HCT116 (cell line): ENCODE results near the gene BBS9. TPM values are rescaled to one million over a fixed set of nuclear protein-coding genes. Genes with fewer than 3 reads are reported as not detected.

ENCODE experiments used
- ATAC-seq: fragments of 200-7000 bp; cut with Tn5 transposase; 2 replicates; pipeline ENCODE4 v1.9.1; 2020; ENCODE audit warnings: mild to moderate bottlenecking, moderate library complexity
- BruUV-seq: library from RNA; stranded (reverse); fragments of 400-500 nt; replicated peaks from 2 replicates; lab custom pipeline; 2021; lab: Mats Ljungman, UMichigan
- CTCF ChIA-PET: fragments of 300-600 bp; sonication (Branson Sonifier 250); formaldehyde crosslinking; loops from one replicate; lab custom pipeline; 2021; ENCODE audit warnings: antibody characterized with exemption; lab: Charles Lee
- POLR2A ChIA-PET: fragments of 300-600, 350-600 bp; sonication (Branson Sonifier 250); formaldehyde crosslinking; loops from one replicate; lab custom pipeline; 2021; ENCODE audit warnings: antibody characterized with exemption; lab: Charles Lee
- RAD21 ChIA-PET, 2 experiments: fragments of 300-600 bp; sonication (Branson Sonifier 250); formaldehyde crosslinking; loops; one replicate each; lab custom pipeline; 2023; ENCODE audit warnings: low total read pairs in 2 of 2; ENCODE audit not compliant: uncharacterized antibody in 2 of 2, unreplicated experiment in 2 of 2, low non-redundant PET in 1 of 2; lab: Charles Lee
- DNase-seq: peaks from one replicate; pipeline ENCODE4 v3.0.0-alpha.2; 2010; ENCODE audit warnings: low read depth, low spot score
- H2AFZ ChIP-seq: fragments of 200-600 bp; shearing (Covaris generic), sonication (generic); 2 replicates; pipeline ENCODE4 v1.6.1; 2017; ENCODE audit warnings: low read depth, mixed run types, mixed read lengths, antibody characterized with exemption, low read length; ENCODE audit not compliant: poor library complexity, severe bottlenecking
- H3K27ac ChIP-seq: 2 replicates; pipeline ENCODE4 v1.5.1; 2012; ENCODE audit warnings: low read depth, low read length
- H3K27me3 ChIP-seq: fragments of 200-600 bp; sonication (generic); 2 replicates; pipeline ENCODE4 v1.6.1; 2016; ENCODE audit warnings: mixed run types, low read length, mixed read lengths; ENCODE audit not compliant: insufficient read depth
- H3K36me3 ChIP-seq, 2 experiments: fragments of 200-500 bp in 1 of 2; fragments of 200-600 bp in 1 of 2; sonication (Bioruptor generic) in 1 of 2; sonication (generic) in 1 of 2; 2 replicates each; pipeline versions ENCODE4 v1.5.1 to v1.6.1; 2014 to 2016; ENCODE audit warnings: low read length in 2 of 2, inconsistent platforms in 1 of 2, mixed read lengths in 1 of 2, mixed run types in 1 of 2; ENCODE audit not compliant: insufficient read depth in 2 of 2, control insufficient read depth in 1 of 2
- H3K4me1 ChIP-seq, 2 experiments: fragments of 200-600 bp in 1 of 2; sonication (generic) in 1 of 2; 2 replicates each; pipeline versions ENCODE4 v1.5.1 to v1.6.1; 2012 to 2017; ENCODE audit warnings: low read length in 2 of 2, inconsistent platforms in 1 of 2, mild to moderate bottlenecking in 1 of 2, mixed read lengths in 1 of 2, mixed run types in 1 of 2, moderate library complexity in 1 of 2; ENCODE audit not compliant: insufficient read depth in 2 of 2, control insufficient read depth in 1 of 2
- H3K4me2 ChIP-seq: fragments of 200-600 bp; sonication (generic); 2 replicates; pipeline ENCODE4 v1.6.1; 2017; ENCODE audit warnings: mixed run types, low read length, mixed read lengths
- H3K4me3 ChIP-seq, 2 experiments: fragments of 200-600 bp in 1 of 2; sonication (generic) in 1 of 2; replicated peaks in 1 of 2; 2 replicates each; pipeline ENCODE4 v1.5.1; 2011 to 2016; ENCODE audit warnings: low read length in 2 of 2, control low read depth in 1 of 2, low read depth in 1 of 2, mild to moderate bottlenecking in 1 of 2, mixed read lengths in 1 of 2, mixed run types in 1 of 2
- H3K79me2 ChIP-seq: fragments of 200-600 bp; sonication (generic); 2 replicates; pipeline ENCODE4 v1.6.1; 2017; ENCODE audit warnings: mild to moderate bottlenecking, mixed run types, low read length, moderate library complexity, mixed read lengths; ENCODE audit not compliant: insufficient read depth
- H3K9ac ChIP-seq: fragments of 200-600 bp; sonication (generic); 2 replicates; pipeline ENCODE4 v1.6.1; 2016; ENCODE audit warnings: low read length, mixed read lengths
- H3K9me2 ChIP-seq: fragments of 200-600 bp; sonication (generic), shearing (Covaris generic); 2 replicates; pipeline ENCODE4 v1.6.1; 2017; ENCODE audit warnings: mixed run types, mild to moderate bottlenecking, moderate library complexity; ENCODE audit not compliant: insufficient read depth
- H3K9me3 ChIP-seq, 2 experiments: fragments of 200-500 bp in 1 of 2; fragments of 200-600 bp in 1 of 2; sonication (Bioruptor generic) in 1 of 2; sonication (generic) in 1 of 2; 2 replicates each; pipeline ENCODE4 v1.6.1; 2014 to 2017; ENCODE audit warnings: low read length in 2 of 2, mixed read lengths in 2 of 2, inconsistent platforms in 1 of 2, low read depth in 1 of 2, mild to moderate bottlenecking in 1 of 2, mixed run types in 1 of 2, moderate library complexity in 1 of 2; ENCODE audit not compliant: control insufficient read depth in 1 of 2, insufficient read depth in 1 of 2
- H4K20me1 ChIP-seq: fragments of 200-600 bp; sonication (generic), shearing (Covaris generic); 2 replicates; pipeline ENCODE4 v1.6.1; 2017; ENCODE audit warnings: mixed run types, mild to moderate bottlenecking, moderate library complexity; ENCODE audit not compliant: insufficient read depth
- CBX3 ChIP-seq: IDR thresholded peaks from 2 replicates; pipeline ENCODE4 v1.6.1; 2012; ENCODE audit warnings: low read depth
- CEBPB ChIP-seq: IDR thresholded peaks from 2 replicates; pipeline ENCODE4 v1.6.1; 2012; ENCODE audit warnings: low read depth
- EGR1 ChIP-seq: IDR thresholded peaks from 2 replicates; pipeline ENCODE4 v1.6.1; 2012; ENCODE audit warnings: low read depth
- ELF1 ChIP-seq: IDR thresholded peaks from 2 replicates; pipeline ENCODE4 v1.6.1; 2012; ENCODE audit warnings: low read depth, borderline replicate concordance
- EZH2 ChIP-seq: fragments of 200-600 bp; sonication (generic); IDR thresholded peaks from 2 replicates; pipeline ENCODE4 v1.6.1; 2017; ENCODE audit warnings: antibody characterized with exemption, mixed run types
- EZH2phosphoT487 ChIP-seq: fragments of 200-600 bp; IDR thresholded peaks from 2 replicates; pipeline ENCODE4 v1.6.1; 2018; ENCODE audit warnings: antibody characterized with exemption, borderline replicate concordance
- FOSL1 ChIP-seq: IDR thresholded peaks from 2 replicates; pipeline ENCODE4 v1.6.1; 2012; ENCODE audit warnings: low read depth
- JUND ChIP-seq: IDR thresholded peaks from 2 replicates; pipeline ENCODE4 v1.6.1; 2012
- POLR2A ChIP-seq: IDR thresholded peaks from 2 replicates; pipeline ENCODE4 v1.7.0; 2011; ENCODE audit warnings: borderline replicate concordance; ENCODE audit not compliant: insufficient read depth, insufficient read length; ENCODE audit errors: extremely low read depth
- POLR2AphosphoS5 ChIP-seq: IDR thresholded peaks from 2 replicates; pipeline ENCODE4 v1.6.1; 2011; ENCODE audit warnings: mild to moderate bottlenecking, low read depth, low read length, moderate library complexity
- intact Hi-C: fragments of 100-400 bp; cut with micrococcal nuclease; formaldehyde crosslinking; loops from 2 replicates; pipeline ENCODE4 v1.10.0; 2022
- total RNA-seq: library from RNA; stranded (reverse); gene quantifications from one replicate; pipeline ENCODE4 v1.2.1, GENCODE V29; 2021; ENCODE audit not compliant: unreplicated experiment
- TF ChIP-seq, protein P1 (sequence below), 3 experiments: fragments of 200-600 bp in 1 of 3; sonication (generic) in 1 of 3; IDR thresholded peaks in 2 of 3; conservative IDR thresholded peaks in 1 of 3; 2 replicates each; pipeline ENCODE4 v1.5.1; 2012 to 2017; ENCODE audit warnings: low read depth in 2 of 3, low read length in 2 of 3, antibody characterized with exemption in 1 of 3, borderline replicate concordance in 1 of 3, control low read depth in 1 of 3, mild to moderate bottlenecking in 1 of 3, mixed read lengths in 1 of 3, mixed run types in 1 of 3, moderate library complexity in 1 of 3; ENCODE audit not compliant: insufficient read depth in 1 of 3

The BBS9 gene
- total RNA-seq, 1 experiment from 2014 or later, result 7.1 TPM

DNA sequence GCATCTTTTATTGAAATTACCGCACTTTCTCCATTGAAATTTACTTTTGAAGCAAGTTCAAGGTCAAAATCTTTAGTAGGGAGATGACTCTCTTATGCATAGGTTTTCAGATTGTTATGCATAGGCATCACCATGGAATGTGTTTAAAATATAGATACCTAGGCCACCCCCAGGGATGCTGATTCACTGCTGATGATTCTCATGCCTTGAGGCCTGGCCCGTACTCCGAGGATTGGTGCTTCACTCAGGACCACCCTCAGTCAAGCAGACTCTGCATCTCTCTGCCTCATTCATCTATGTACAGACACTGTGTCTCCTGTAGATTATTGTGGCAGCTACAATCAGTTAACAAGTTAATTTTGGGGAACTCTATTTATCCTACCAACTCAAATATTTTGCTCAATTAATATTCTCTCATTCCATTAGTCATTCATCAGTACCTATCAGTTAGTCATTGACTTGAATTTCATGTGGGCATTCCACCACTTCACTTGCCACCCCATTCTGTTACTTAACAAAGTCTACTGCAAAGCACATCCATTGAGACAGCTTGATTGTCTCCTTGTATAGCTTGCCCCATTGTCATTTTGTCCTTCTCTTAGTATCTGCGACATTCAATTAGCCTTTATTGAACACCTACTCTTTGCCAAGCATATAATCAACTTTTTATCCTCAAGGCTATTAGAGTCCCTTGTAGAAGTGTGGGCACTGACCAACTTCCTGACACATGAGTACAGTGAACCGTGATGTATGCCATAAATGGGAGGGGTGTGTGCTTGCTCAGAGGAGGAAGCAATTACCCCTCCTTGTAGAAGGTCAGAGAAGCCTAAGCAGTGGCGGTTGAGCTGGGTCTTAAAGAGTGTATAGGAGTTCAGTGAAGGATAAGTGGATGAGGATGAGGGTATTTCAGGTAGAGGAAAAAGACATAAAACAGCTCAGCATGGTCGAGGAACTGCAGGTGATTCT lies 520.4 kb downstream of the BBS9 start (continued):
- no peak for TF ChIP-seq EZH2
- no peak for TF ChIP-seq CBX3
- TF ChIP-seq JUND, result no peak
- no peak for TF ChIP-seq POLR2AphosphoS5
- no peak for TF ChIP-seq POLR2A
- TF ChIP-seq, protein P1, sequence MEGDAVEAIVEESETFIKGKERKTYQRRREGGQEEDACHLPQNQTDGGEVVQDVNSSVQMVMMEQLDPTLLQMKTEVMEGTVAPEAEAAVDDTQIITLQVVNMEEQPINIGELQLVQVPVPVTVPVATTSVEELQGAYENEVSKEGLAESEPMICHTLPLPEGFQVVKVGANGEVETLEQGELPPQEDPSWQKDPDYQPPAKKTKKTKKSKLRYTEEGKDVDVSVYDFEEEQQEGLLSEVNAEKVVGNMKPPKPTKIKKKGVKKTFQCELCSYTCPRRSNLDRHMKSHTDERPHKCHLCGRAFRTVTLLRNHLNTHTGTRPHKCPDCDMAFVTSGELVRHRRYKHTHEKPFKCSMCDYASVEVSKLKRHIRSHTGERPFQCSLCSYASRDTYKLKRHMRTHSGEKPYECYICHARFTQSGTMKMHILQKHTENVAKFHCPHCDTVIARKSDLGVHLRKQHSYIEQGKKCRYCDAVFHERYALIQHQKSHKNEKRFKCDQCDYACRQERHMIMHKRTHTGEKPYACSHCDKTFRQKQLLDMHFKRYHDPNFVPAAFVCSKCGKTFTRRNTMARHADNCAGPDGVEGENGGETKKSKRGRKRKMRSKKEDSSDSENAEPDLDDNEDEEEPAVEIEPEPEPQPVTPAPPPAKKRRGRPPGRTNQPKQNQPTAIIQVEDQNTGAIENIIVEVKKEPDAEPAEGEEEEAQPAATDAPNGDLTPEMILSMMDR (IDR thresholded peaks at IDR 0.05 in 2 of 3, conservative IDR thresholded peaks at IDR 0.05 in 1 of 3; ENCODE audit: borderline replicate concordance in 1 of 3, insufficient read depth in 1 of 3, low read depth in 2 of 3, low read length in 2 of 3), result no peak
- no peak for TF ChIP-seq EZH2phosphoT487
- TF ChIP-seq ELF1, result no peak
- TF ChIP-seq CEBPB, result no peak

DNA sequence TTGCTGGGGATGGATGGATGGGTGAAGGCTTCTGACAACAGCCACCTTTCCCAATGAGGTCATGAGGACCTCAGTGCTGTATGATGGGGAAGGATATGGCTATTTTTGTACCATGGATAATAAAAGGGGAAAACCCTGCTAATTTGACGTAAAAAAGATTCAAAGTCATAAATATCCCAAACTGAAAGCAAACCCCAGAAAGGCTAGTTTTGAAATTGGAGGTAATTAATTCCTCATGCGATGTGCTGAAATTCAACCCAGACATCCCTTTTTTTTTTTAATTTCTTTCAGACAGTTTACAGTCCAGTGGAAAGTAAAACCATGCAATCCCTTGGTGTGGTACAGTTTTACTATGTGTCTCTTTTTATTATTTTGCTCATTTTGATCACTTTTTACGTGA lies 521.5 kb downstream of the BBS9 start:
- no TSS peak for BruUV-seq
- CTCF ChIA-PET, result no interaction called here

More for the DNA sequence above, 521.5 kb downstream of the BBS9 start:
- Histone ChIP-seq H3K4me2 (no peak overlapping the region), H3K79me2 (no peaks in the 10 kb centered on the region), H3K27me3 (no peaks in the 10 kb centered on the region), H3K36me3 (no peaks in the 10 kb centered on the region), H3K9me3 (no peaks in the 10 kb centered on the region), H2AFZ (no peak overlapping the region), H3K4me1 (no peaks in the 10 kb centered on the region), H3K4me3 (no peak overlapping the region), H3K27ac (no peak overlapping the region), H4K20me1 (no peaks in the 10 kb centered on the region), H3K9ac (no peak overlapping the region), H3K9me2 (no peaks in the 10 kb centered on the region)
- ATAC-seq, result no peak
- intact Hi-C loops, result no loop called here
- RAD21 ChIA-PET, result no interaction called here
- TF ChIP-seq POLR2AphosphoS5 (no peak), FOSL1 (no peak), POLR2A (no peak), EZH2phosphoT487 (no peak), EGR1 (no peak), CEBPB (no peak)
- POLR2A ChIA-PET, result no interaction called here
- DNase-seq, result no peak
